Esophagus muscularis mucosa (tissue), 4 donors: Measurements from ENCODE around the gene SPATA16.

Experiments
- CTCF ChIP-seq, 3 experiments: fragments of 200-600 bp in 2 of 3; fragments of 450-650 bp in 1 of 3; sonication (generic) in 2 of 3; IDR thresholded peaks; one replicate each; pipeline ENCODE4 v1.5.1; 2017 to 2019; ENCODE audit warnings: antibody characterized with exemption in 3 of 3, mild to moderate bottlenecking in 2 of 3, moderate library complexity in 1 of 3
- EP300 ChIP-seq: sonication (generic); formaldehyde crosslinking; IDR thresholded peaks from one replicate; pipeline ENCODE4 v1.6.1; 2017; ENCODE audit warnings: antibody characterized with exemption
- POLR2A ChIP-seq: fragments of 450-650 bp; IDR thresholded peaks from one replicate; pipeline ENCODE4 v1.6.1; 2017; ENCODE audit warnings: antibody characterized with exemption, moderate library complexity, mild to moderate bottlenecking, low read depth

- TF ChIP-seq CTCF (IDR thresholded peaks at IDR 0.05) (no peak), EP300 (no peak), POLR2A (no peak)
Measured at GRCh38 chr3:172989373-172989772, 151.7 kb downstream of the SPATA16 start.
